RKO (cell line): Measurements from ENCODE around the gene USP5.
"Not testable (repeated sequence)": the region's sequence is repeated elsewhere in the genome, so short reads cannot be mapped to it uniquely, and the experiment has no call there.

Source experiments
- DNase-seq: peaks from one replicate; pipeline ENCODE4 v3.0.0-alpha.2; 2016; ENCODE audit warnings: low spot score

The USP5 gene

DNA sequence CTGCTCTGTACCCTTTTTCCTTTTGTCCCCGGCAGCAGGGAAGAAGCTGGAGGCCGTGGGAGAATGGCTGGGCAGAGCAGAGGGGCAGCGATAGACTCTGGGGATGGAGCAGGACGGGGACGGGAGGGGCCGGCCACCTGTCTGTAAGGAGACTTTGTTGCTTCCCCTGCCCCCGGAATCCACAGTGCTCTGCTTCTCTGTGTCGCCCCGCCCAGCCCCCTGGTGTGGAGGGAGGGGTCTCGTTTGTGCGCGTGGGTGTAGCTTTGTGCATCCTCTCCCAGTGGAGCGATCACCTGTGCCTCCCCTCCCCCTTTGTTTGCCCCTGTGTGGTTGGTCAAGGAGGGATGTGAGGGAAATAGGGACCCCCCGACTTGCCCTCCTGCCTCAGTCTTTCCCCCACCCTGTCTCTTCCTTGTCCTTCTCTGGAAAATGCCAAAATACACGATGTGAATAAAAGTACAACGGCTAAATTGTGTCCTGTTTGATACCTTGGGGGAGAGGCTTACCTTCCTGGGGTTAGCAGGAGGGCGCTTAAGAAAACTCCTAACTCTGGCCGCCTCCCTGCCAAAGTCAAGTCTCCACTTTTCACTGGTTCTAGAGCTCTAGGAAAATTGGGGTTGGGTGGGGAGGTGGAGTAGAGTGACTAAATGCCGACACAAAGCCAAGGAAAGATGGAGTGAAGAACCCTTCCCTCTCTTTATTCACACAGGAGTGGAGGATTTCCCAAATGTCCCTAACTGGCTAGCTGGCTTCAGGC, 14.4 kb downstream of the USP5 start:
- DNase-seq: no peak

- no peak for DNase-seq
Measured at GRCh38 chr12:6866920-6867412, 15.0 kb downstream of the USP5 start.

DNA sequence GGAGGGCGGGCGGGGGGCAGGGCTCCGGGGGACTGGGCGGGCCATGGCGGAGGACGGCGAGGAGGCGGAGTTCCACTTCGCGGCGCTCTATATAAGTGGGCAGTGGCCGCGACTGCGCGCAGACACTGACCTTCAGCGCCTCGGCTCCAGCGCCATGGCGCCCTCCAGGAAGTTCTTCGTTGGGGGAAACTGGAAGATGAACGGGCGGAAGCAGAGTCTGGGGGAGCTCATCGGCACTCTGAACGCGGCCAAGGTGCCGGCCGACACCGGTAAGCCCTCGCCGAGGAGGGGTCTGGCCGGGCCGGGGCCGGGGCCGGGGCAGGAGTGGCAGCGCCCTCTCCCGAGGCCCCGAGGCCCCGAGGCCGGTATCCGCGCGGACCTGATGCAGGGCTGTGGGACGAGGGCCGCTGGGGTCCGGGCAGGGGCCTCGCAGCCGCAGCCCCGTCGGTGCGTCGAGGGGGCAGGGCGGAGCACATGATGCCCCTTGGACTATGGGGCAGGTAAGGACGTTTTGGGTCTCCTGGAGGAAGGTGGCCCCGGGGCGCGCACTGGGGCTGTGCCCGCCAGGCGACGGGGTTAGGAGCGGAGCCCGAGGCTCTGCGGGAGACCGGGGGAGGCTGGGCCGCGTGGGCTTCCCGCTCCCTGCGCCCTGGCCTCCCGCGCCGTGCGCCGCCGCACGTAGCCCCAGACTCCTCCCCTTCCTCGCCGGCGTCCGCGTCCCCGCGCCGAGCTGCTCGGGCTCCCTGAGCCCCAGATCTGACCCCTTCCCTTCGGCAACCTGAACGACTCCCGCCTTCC, 15.7 kb downstream of the USP5 start, which contains the start of gene TPI1:
TPI1 (plus strand) TSS at position 119 of the 798 bp plus-strand sequence; CDS start at position 155, 36 bp downstream.
- DNase-seq: peak; percentile 85

- DNase-seq: peak; percentile 72
Measured at GRCh38 chr12:6868211-6869048, 16.5 kb downstream of the USP5 start.

- peak; percentile 65 for DNase-seq
Measured at GRCh38 chr12:6869049-6870021, 17.4 kb downstream of the USP5 start.

- DNase-seq: not testable (repeated sequence)
Measured at GRCh38 chr12:6870304-6870703, 18.4 kb downstream of the USP5 start.

DNA sequence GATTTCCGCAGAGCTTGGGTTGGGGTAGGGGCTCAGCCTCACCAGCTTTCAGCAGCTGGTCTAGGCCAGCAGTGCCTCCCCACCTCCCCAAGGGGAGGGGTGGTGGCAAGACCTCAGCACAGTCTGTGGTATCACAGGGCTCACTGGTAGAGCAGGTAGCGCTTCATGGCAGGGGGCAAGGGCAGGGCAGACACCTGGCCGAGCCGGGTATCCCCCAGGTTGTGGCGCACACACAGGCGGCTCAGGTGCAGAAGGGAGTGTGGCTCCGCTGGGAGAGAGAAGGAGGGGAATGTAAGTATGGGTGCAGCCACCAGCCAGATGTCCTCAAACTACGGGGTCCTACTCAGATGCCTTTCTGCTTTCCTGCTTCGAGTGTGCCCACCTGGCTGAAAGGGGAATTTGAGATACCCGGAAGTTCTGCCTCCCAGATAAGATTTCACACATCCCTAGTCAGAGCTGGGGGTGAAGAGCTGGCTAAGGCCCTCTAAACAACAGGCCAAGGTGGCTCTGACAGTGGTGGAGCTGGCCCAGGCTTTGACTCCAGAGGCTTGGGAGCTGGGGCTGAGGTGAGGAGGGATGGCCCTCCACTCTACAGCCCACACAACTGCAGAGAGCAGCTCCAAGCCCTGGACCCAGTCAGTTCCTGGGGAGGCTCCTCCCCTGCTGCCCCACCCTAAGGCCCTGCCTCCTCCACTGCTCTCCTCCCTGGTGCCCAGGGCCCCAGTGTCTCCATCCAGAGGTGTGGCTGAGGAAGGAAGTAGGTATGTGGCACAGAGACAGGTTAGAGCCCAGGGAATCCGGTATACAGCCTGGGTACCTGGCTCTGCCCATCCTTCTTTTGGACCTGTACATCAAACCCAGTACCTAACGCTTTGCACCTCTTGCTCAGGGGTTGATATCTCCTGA, 19.4 kb downstream of the USP5 start:
- DNase-seq: peak; percentile 66

GRCh38 chr12:6872073-6873048, 20.4 kb downstream of the USP5 start:
- peak; percentile 83 for DNase-seq

DNA sequence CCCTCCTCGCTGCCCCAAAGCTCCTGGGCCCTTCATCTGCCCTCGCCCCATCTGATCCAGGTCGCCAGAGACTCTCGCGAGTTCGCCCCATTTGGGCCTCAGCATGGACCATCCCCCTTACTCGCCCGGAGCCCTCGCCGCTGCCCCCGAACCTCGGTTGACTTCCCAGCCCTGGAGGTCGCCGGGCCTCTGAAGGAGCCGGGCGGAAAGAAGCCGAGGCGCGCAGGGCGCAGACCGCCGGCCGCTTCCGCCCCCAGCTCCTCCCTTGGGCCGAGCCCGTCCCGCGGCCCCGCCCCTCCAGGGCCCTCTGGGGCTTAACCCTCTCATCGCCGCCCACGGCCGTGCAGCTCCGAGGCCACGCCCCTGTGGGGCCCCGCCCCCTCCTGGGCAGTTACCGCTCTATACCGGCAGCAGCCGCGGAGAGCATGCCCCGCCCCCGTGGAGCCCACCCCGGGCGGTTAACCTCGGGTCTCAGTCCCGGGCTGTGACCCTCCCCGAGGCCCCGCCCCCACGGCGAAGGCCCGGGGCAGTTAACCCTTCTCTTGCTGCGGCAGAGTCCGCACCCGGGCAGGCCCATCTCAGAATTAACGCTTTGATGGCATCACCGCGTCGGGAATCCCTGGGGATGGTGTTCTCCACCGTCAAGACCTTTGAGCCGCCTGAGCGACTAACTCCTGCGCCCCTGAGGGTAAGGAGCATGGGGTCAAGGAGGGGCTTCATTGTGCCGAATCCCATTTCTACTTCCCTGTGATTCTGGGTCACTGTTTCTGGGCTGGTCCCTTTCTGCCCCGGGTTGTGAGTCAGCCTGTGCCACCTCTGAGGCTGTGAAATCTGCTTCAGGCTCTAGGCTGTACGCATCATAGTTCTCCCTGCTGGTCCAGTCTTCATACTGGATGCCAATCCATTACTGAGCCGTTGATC, 21.4 kb downstream of the USP5 start, which contains the start of gene SPSB2:
SPSB2 (minus strand) TSS at position 210 of the 921 bp plus-strand sequence. CDS start 402 bp downstream, outside the sequence.
- DNase-seq: peak; percentile 97

- not testable (repeated sequence) for DNase-seq
Measured at GRCh38 chr12:6874015-6874368, 22.0 kb downstream of the USP5 start.

DNA sequence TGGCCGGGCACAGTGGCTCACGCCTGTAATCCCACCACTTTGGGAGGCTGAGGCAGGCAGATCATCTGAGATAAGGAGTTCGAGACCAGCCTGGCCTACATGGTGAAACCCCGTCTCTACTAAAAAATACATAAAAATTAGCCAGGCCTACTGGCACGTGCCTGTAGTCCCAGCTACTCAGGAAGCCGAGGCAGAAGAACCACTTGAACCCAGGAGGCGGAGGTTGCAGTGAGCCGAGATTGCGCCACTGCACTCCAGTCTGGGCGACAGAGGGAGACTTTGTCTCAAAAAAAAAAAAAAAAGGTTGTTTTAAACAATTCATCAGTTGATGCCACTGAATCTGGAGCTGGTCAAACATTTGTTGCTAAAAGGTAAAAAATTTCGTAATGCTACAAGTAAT, 27.9 kb downstream of the USP5 start:
- DNase-seq: not testable (repeated sequence)

GRCh38 chr12:6883252-6883651, 31.3 kb downstream of the USP5 start:
- no peak for DNase-seq

DNA sequence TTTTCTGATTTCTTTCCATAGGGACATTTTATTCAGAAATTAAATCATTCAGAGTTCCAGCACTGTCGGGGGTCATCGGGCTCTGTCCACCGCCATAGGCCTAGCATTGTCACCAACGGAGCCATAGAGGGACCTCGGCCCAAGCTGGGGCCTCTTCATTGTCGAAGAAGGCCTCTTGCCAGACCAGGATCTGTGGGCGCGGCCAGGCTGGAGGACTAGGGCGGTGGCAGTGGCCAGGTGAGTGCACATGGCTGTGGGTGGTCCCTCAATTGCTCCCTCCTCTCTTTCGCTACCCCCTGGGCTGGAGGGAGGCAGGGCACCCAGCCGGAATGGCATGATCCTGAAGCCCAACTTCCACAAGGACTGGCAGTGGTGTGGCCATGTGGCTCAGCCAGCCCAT, 31.7 kb downstream of the USP5 start:
- no peak for DNase-seq

DNA sequence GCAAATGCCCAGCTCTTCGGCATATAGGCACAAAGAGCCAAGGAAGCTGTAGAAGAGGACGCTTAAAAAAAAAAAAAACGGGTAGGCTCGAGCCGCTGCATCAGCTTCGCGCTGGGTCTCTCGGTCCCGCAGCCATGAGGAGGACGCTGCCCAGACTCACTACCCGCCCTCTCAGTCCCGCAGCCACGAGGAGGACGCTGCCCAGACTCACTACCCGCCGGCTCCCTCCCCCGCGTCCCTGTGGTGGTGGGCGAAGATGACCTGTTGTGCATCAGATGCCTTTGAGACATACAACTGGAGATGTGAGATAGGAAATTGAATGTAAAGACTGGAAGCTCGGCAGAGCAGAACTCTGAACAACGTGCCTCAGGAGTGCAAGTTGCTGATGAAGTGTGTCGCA, 32.6 kb downstream of the USP5 start:
- DNase-seq: no peak

- DNase-seq: not testable (repeated sequence)
Measured at GRCh38 chr12:6886206-6886999, 34.5 kb downstream of the USP5 start.

DNA sequence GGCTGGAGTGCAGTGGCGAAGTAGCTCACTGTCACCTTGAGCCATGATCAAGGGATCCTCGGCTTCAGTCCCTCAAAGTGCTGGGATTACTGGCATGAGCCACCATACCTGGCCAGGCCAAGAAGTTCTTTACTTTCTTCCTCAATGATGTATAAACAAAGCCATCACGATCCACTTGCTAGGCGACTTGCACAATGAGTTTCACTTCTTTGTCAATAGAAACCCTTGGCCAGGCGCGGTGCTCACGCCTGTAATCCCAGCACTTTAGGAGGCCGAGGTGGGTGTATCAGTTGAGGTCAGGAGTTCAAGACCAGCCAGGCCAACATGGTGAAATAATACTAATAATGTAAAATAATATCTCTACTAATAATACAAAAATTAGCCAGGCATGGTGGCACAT, 35.5 kb downstream of the USP5 start:
- no peak for DNase-seq

- no peak for DNase-seq
Measured at GRCh38 chr12:6888360-6888759, 36.4 kb downstream of the USP5 start.
